ENCODE results near the gene ITPKA. TPM values are rescaled to one million over a fixed set of nuclear protein-coding genes. Genes with fewer than 3 reads are reported as not detected.

ITPKA gene
- total and polyA plus RNA-seq, 2 of the 13 experiments (the other 11 are each of a cell fraction or from before 2014, with no cell fraction given): 13.2 to 41.3 TPM

GRCh38 chr15:41483115-41483514 lies 10.6 kb upstream of the ITPKA start:
- H3K36me3 ChIP-seq (replicated peaks in 1 of 2; ENCODE audit: control insufficient read depth in 1 of 2, insufficient read depth in 2 of 2, low read length in 2 of 2): peaks cover 4 to 32% of the 10 kb centered on the region in 2 experiments
- POLR2A ChIA-PET: interaction anchor here (1.9 to 2.0 kb wide), 2 partner anchors 10 kb away, joined by 7 to 8 read pairs; no protein-coding TSS in a partner anchor
- CTCF ChIA-PET (ENCODE audit: low intra/inter-chr PET ratio, low total read pairs): no interaction called here
- in situ Hi-C loops (cut with HindIII; ENCODE audit: extremely low pct_ligation_motif_present, low pct_unique_long_range_greater_than_20kb): no loop called here
- no peaks in the 10 kb centered on the region for H3K79me2 ChIP-seq (ENCODE audit: insufficient read depth, low read length)
- intact Hi-C loops (cut with micrococcal nuclease; ENCODE audit: unreplicated experiment): no loop called here
- DNase-seq (ENCODE audit: low spot score): no peak
- no peak overlapping the region for H3K9ac ChIP-seq (ENCODE audit: insufficient read depth, low read depth, low read length)
- H2AFZ ChIP-seq (ENCODE audit: low read length): no peak overlapping the region
- FAIRE-seq: no peak
- H3K4me2 ChIP-seq (ENCODE audit: low read depth, low read length): no peak overlapping the region
- H3K27ac ChIP-seq (ENCODE audit: extremely low read length, insufficient read depth, low read length): no peak overlapping the region
- no peak overlapping the region for H3K4me3 ChIP-seq (replicated peaks in 1 of 3; ENCODE audit: insufficient read depth in 1 of 3, low read depth in 2 of 3, low read length in 3 of 3)
- no peaks in the 10 kb centered on the region for H4K20me1 ChIP-seq (ENCODE audit: insufficient read depth, low read length)
- no peaks in the 10 kb centered on the region for H3K4me1 ChIP-seq (ENCODE audit: insufficient read depth, low read length)
- no peak for ATAC-seq
- TF ChIP-seq IRX3 (CRISPR knock-in tag; IDR thresholded peaks at IDR 0.05; ENCODE audit: borderline replicate concordance, low read depth) (no peak), ZFP82 (CRISPR knock-in tag; IDR thresholded peaks at IDR 0.05; ENCODE audit: borderline replicate concordance) (no peak), NFIB (CRISPR knock-in tag; IDR thresholded peaks at IDR 0.05; ENCODE audit: borderline replicate concordance) (no peak), ZNF629 (CRISPR knock-in tag; conservative IDR thresholded peaks at IDR 0.05) (no peak), RBM22 (optimal IDR thresholded peaks at IDR 0.05; ENCODE audit: low read length) (peak; percentile 15)
- no TSS peak for BruUV-seq (replicated peaks)
- H3K27me3 ChIP-seq (ENCODE audit: control insufficient read depth in 1 of 2, insufficient read depth in 2 of 2, low read length in 2 of 2): no peaks in the 10 kb centered on the region
- no peaks in the 10 kb centered on the region for H3K9me3 ChIP-seq (ENCODE audit: low read length)

- intact Hi-C loops (cut with micrococcal nuclease; ENCODE audit: unreplicated experiment) (no loop called here), in situ Hi-C loops (cut with HindIII; ENCODE audit: extremely low pct_ligation_motif_present, low pct_unique_long_range_greater_than_20kb) (no loop called here)
- Histone ChIP-seq H3K9ac (ENCODE audit: insufficient read depth, low read depth, low read length) (no peak overlapping the region), H3K27ac (ENCODE audit: extremely low read length, insufficient read depth, low read length) (no peak overlapping the region), H3K27me3 (ENCODE audit: control insufficient read depth in 1 of 2, insufficient read depth in 2 of 2, low read length in 2 of 2) (no peaks in the 10 kb centered on the region), H2AFZ (ENCODE audit: low read length) (no peak overlapping the region), H3K4me1 (ENCODE audit: insufficient read depth, low read length) (no peaks in the 10 kb centered on the region), H3K79me2 (ENCODE audit: insufficient read depth, low read length) (no peaks in the 10 kb centered on the region), H3K4me2 (ENCODE audit: low read depth, low read length) (no peak overlapping the region), H3K36me3 (replicated peaks in 1 of 2; ENCODE audit: control insufficient read depth in 1 of 2, insufficient read depth in 2 of 2, low read length in 2 of 2) (peaks cover 4 to 30% of the 10 kb centered on the region in 2 experiments), H4K20me1 (ENCODE audit: insufficient read depth, low read length) (no peaks in the 10 kb centered on the region), H3K9me3 (ENCODE audit: low read length) (no peaks in the 10 kb centered on the region), H3K4me3 (replicated peaks in 1 of 3; ENCODE audit: insufficient read depth in 1 of 3, low read depth in 2 of 3, low read length in 3 of 3) (no peak overlapping the region)
- POLR2A ChIA-PET: interaction anchor here (2.0 kb wide), 1 partner anchor 10 kb away, joined by 8 read pairs; no protein-coding TSS in a partner anchor
- BruUV-seq (replicated peaks): no TSS peak
- ATAC-seq: no peak
- CTCF ChIA-PET (ENCODE audit: low intra/inter-chr PET ratio, low total read pairs): no interaction called here
- WGBS (ENCODE audit: low lambda C conversion rate): 100% methylated on average over 2 of the region's 2 CpGs
- FAIRE-seq: no peak
- DNase-seq (ENCODE audit: low spot score): no peak
- no peak for TF ChIP-seq BHLHE40 (IDR thresholded peaks at IDR 0.05; ENCODE audit: low read length)
- no peak for TF ChIP-seq NR2F2 (IDR thresholded peaks at IDR 0.05; ENCODE audit: borderline replicate concordance, low read depth)
- TF ChIP-seq ZNF891 (CRISPR knock-in tag; IDR thresholded peaks at IDR 0.05): no peak
- TF ChIP-seq NFYB (CRISPR knock-in tag; IDR thresholded peaks at IDR 0.05): no peak
- no peak for TF ChIP-seq HMG20B (CRISPR knock-in tag; conservative IDR thresholded peaks at IDR 0.05)
- no peak for TF ChIP-seq ZSCAN22 (CRISPR knock-in tag; IDR thresholded peaks at IDR 0.05)
- no peak for TF ChIP-seq SRY (CRISPR knock-in tag; IDR thresholded peaks at IDR 0.05)
- no peak for TF ChIP-seq STAT5B (CRISPR knock-in tag; IDR thresholded peaks at IDR 0.05)
- no peak for TF ChIP-seq HOMEZ (CRISPR knock-in tag; IDR thresholded peaks at IDR 0.05; ENCODE audit: low read depth)
- TF ChIP-seq TP53 (CRISPR knock-in tag; conservative IDR thresholded peaks at IDR 0.05): no peak
- TF ChIP-seq TEAD2 (CRISPR knock-in tag; IDR thresholded peaks at IDR 0.05): no peak
- TF ChIP-seq ZMYM4 (CRISPR knock-in tag; IDR thresholded peaks at IDR 0.05): no peak
- TF ChIP-seq NR1H2 (CRISPR knock-in tag; IDR thresholded peaks at IDR 0.05; ENCODE audit: borderline replicate concordance, low read depth): no peak
- no peak for TF ChIP-seq ZFP36 (IDR thresholded peaks at IDR 0.05; ENCODE audit: borderline replicate concordance, low read depth, low read length, partially characterized antibody)
Measured at GRCh38 chr15:41483519-41483918, 10.2 kb upstream of the ITPKA start.
